SK-N-SH treated with all-trans-retinoic acid at 6 μM for 48 hours (cell line): ENCODE data around the gene DOCK11.

Source experiments
- ATAC-seq: fragments of 200-7000 bp; cut with Tn5 transposase; 3 replicates; pipeline ENCODE4 v1.9.1; 2020; ENCODE audit warnings: mild to moderate bottlenecking, moderate library complexity
- ARNTL ChIP-seq: fragments of 450-650 bp; formaldehyde crosslinking; IDR thresholded peaks from 2 replicates; pipeline ENCODE4 v1.5.0; 2020; ENCODE audit warnings: low read depth, mild to moderate bottlenecking, moderate library complexity, borderline replicate concordance
- BACH2 ChIP-seq: fragments of 250-450 bp; sonication (Bioruptor Pico); IDR thresholded peaks from 2 replicates; pipeline ENCODE4 v1.9.0; 2021; ENCODE audit warnings: mild to moderate bottlenecking, borderline replicate concordance
- CREB5 ChIP-seq: fragments of 250-450 bp; sonication (Bioruptor Pico); IDR thresholded peaks from 2 replicates; pipeline ENCODE4 v1.5.1; 2020; ENCODE audit warnings: low read depth, mild to moderate bottlenecking, moderate library complexity
- CSDC2 ChIP-seq: fragments of 250-450 bp; sonication (Bioruptor Pico); IDR thresholded peaks from 2 replicates; pipeline ENCODE4 v1.5.0; 2020; ENCODE audit warnings: mild to moderate bottlenecking, moderate library complexity
- ESRRG ChIP-seq: fragments of 250-450 bp; sonication (Bioruptor Pico); IDR thresholded peaks from 2 replicates; pipeline ENCODE4 v1.6.1; 2021; ENCODE audit warnings: mild to moderate bottlenecking
- GLIS3 ChIP-seq: fragments of 250-450 bp; sonication (Bioruptor Pico); IDR thresholded peaks from 2 replicates; pipeline ENCODE4 v1.5.0; 2020; ENCODE audit warnings: mild to moderate bottlenecking, moderate library complexity
- ISL1 ChIP-seq: fragments of 250-450 bp; sonication (Bioruptor Pico); IDR thresholded peaks from 2 replicates; pipeline ENCODE4 v2.1.2; 2022; ENCODE audit warnings: mild to moderate bottlenecking, moderate library complexity
- PATZ1 ChIP-seq: fragments of 250-450 bp; sonication (Bioruptor Pico); IDR thresholded peaks from 2 replicates; pipeline ENCODE4 v1.8.0; 2020; ENCODE audit warnings: mild to moderate bottlenecking, moderate library complexity, borderline replicate concordance
- POU6F1 ChIP-seq: fragments of 250-450 bp; sonication (Bioruptor Pico); IDR thresholded peaks from 2 replicates; pipeline ENCODE4 v1.8.0; 2021; ENCODE audit warnings: low read depth, mild to moderate bottlenecking, moderate library complexity, borderline replicate concordance
- PPARA ChIP-seq: fragments of 250-450 bp; sonication (Bioruptor Pico); IDR thresholded peaks from 2 replicates; pipeline ENCODE4 v1.5.0; 2020; ENCODE audit warnings: mild to moderate bottlenecking, borderline replicate concordance
- RARB ChIP-seq: fragments of 250-450 bp; sonication (Bioruptor Pico); IDR thresholded peaks from 2 replicates; pipeline ENCODE4 v1.8.0; 2021; ENCODE audit warnings: mild to moderate bottlenecking, moderate library complexity
- SNAI2 ChIP-seq: fragments of 250-450 bp; sonication (Bioruptor Pico); IDR thresholded peaks from 2 replicates; pipeline ENCODE4 v1.5.0; 2020; ENCODE audit warnings: mild to moderate bottlenecking, moderate library complexity
- TCF4 ChIP-seq: fragments of 250-450 bp; sonication (Bioruptor Pico); IDR thresholded peaks from 2 replicates; pipeline ENCODE4 v1.8.0; 2021; ENCODE audit warnings: mild to moderate bottlenecking, moderate library complexity, borderline replicate concordance
- TOX ChIP-seq: fragments of 250-450 bp; sonication (Bioruptor Pico); IDR thresholded peaks from 2 replicates; pipeline ENCODE4 v1.8.0; 2021; ENCODE audit warnings: mild to moderate bottlenecking, moderate library complexity, borderline replicate concordance
- ZC3H10 ChIP-seq: fragments of 250-450 bp; sonication (Bioruptor Pico); IDR thresholded peaks from 2 replicates; pipeline ENCODE4 v1.5.1; 2021; ENCODE audit warnings: mild to moderate bottlenecking, moderate library complexity
- ZFP3 ChIP-seq: fragments of 250-450 bp; sonication (Bioruptor Pico); IDR thresholded peaks from 2 replicates; pipeline ENCODE4 v1.5.0; 2020; ENCODE audit warnings: mild to moderate bottlenecking, moderate library complexity
- ZNF565 ChIP-seq: fragments of 450-650 bp; formaldehyde crosslinking; conservative IDR thresholded peaks from 2 replicates; pipeline ENCODE4 v1.5.0; 2020; ENCODE audit warnings: low read depth, mild to moderate bottlenecking, moderate library complexity
- ZNF70 ChIP-seq: fragments of 450-650 bp; formaldehyde crosslinking; IDR thresholded peaks from 2 replicates; pipeline ENCODE4 v1.5.0; 2020; ENCODE audit warnings: mild to moderate bottlenecking, moderate library complexity
- ZNF8 ChIP-seq: fragments of 450-650 bp; formaldehyde crosslinking; IDR thresholded peaks from 2 replicates; pipeline ENCODE4 v1.5.0; 2020; ENCODE audit warnings: mild to moderate bottlenecking, moderate library complexity
- TF ChIP-seq, protein P1 (sequence below): fragments of 250-450 bp; sonication (Bioruptor Pico); IDR thresholded peaks from 2 replicates; pipeline ENCODE4 v1.5.1; 2021; ENCODE audit warnings: mild to moderate bottlenecking, moderate library complexity
- TF ChIP-seq, protein P2 (sequence below): fragments of 250-450 bp; sonication (Bioruptor Pico); IDR thresholded peaks from 2 replicates; pipeline ENCODE4 v1.5.0; 2020; ENCODE audit warnings: mild to moderate bottlenecking, moderate library complexity

Gene DOCK11

GRCh38 chrX:118536687-118537461 lies 41.3 kb downstream of the DOCK11 start:
- TF ChIP-seq GLIS3 (no peak), TCF4 (no peak), TOX (CRISPR knock-in tag) (no peak), PPARA (no peak)
- peak; percentile 73 for ATAC-seq

GRCh38 chrX:118538386-118538785 lies 42.8 kb downstream of the DOCK11 start:
- TF ChIP-seq ZNF70 (CRISPR knock-in tag) (no peak), ESRRG (CRISPR knock-in tag) (no peak), RARB (CRISPR knock-in tag) (no peak), SNAI2 (no peak), ISL1 (CRISPR knock-in tag) (no peak)
- TF ChIP-seq, protein P1, sequence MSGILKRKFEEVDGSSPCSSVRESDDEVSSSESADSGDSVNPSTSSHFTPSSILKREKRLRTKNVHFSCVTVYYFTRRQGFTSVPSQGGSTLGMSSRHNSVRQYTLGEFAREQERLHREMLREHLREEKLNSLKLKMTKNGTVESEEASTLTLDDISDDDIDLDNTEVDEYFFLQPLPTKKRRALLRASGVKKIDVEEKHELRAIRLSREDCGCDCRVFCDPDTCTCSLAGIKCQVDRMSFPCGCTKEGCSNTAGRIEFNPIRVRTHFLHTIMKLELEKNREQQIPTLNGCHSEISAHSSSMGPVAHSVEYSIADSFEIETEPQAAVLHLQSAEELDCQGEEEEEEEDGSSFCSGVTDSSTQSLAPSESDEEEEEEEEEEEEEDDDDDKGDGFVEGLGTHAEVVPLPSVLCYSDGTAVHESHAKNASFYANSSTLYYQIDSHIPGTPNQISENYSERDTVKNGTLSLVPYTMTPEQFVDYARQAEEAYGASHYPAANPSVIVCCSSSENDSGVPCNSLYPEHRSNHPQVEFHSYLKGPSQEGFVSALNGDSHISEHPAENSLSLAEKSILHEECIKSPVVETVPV (CRISPR knock-in tag): no peak
- no peak for ATAC-seq

- TF ChIP-seq ZNF565 (CRISPR knock-in tag): no peak
- no peak for TF ChIP-seq ARNTL (CRISPR knock-in tag)
- no peak for TF ChIP-seq CSDC2
- TF ChIP-seq GLIS3: no peak
- TF ChIP-seq PPARA: no peak
- no peak for TF ChIP-seq ZC3H10 (CRISPR knock-in tag)
- TF ChIP-seq RARB (CRISPR knock-in tag): no peak
- TF ChIP-seq ZFP3 (CRISPR knock-in tag): no peak
- no peak for ATAC-seq
Measured at GRCh38 chrX:118540342-118540741, 44.7 kb downstream of the DOCK11 start.

DNA sequence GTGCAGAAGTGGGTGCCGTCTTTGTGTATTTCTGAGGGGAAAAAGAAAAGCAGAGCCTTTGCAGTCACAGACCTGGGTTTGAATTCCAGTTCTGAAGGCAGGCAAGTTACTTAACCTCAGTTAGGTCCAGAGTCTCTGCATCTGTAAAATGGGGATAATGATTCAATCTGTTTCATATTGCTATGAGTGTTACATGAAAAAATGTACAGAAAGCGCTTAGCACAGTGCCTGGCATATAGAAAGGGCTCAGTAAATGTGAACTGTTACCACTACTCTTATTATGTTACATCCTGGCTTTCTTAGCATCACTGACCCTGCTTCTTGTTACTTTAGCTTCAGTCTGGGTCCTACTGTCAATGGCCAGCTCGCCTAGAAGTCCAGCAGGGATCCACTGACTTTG lies 45.9 kb downstream of the DOCK11 start:
- ATAC-seq: no peak
- TF ChIP-seq SNAI2 (no peak), GLIS3 (no peak), PPARA (no peak), TCF4 (no peak), TOX (CRISPR knock-in tag) (no peak), ZNF565 (CRISPR knock-in tag) (no peak), ZC3H10 (CRISPR knock-in tag) (no peak), CREB5 (CRISPR knock-in tag) (no peak), ESRRG (CRISPR knock-in tag) (no peak), CSDC2 (no peak), POU6F1 (CRISPR knock-in tag) (no peak), ZNF70 (CRISPR knock-in tag) (no peak), PATZ1 (CRISPR knock-in tag) (no peak), ARNTL (CRISPR knock-in tag) (no peak), RARB (CRISPR knock-in tag) (no peak), BACH2 (CRISPR knock-in tag) (no peak), ZNF8 (no peak)
- TF ChIP-seq, protein P2, sequence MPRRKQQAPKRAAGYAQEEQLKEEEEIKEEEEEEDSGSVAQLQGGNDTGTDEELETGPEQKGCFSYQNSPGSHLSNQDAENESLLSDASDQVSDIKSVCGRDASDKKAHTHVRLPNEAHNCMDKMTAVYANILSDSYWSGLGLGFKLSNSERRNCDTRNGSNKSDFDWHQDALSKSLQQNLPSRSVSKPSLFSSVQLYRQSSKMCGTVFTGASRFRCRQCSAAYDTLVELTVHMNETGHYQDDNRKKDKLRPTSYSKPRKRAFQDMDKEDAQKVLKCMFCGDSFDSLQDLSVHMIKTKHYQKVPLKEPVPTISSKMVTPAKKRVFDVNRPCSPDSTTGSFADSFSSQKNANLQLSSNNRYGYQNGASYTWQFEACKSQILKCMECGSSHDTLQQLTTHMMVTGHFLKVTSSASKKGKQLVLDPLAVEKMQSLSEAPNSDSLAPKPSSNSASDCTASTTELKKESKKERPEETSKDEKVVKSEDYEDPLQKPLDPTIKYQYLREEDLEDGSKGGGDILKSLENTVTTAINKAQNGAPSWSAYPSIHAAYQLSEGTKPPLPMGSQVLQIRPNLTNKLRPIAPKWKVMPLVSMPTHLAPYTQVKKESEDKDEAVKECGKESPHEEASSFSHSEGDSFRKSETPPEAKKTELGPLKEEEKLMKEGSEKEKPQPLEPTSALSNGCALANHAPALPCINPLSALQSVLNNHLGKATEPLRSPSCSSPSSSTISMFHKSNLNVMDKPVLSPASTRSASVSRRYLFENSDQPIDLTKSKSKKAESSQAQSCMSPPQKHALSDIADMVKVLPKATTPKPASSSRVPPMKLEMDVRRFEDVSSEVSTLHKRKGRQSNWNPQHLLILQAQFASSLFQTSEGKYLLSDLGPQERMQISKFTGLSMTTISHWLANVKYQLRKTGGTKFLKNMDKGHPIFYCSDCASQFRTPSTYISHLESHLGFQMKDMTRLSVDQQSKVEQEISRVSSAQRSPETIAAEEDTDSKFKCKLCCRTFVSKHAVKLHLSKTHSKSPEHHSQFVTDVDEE (CRISPR knock-in tag): no peak
- TF ChIP-seq, all 23 proteins: peak for 0
